HTERT RPE-1 (cell line): ENCODE data around the gene IDH3G.

Experiments
- in situ Hi-C: fragments of 300-500 bp; cut with MboI; formaldehyde crosslinking; loops from 4 replicates; pipeline ENCODE4 v1.14.3; 2020; ENCODE audit warnings: low sequenced_read_pairs

The IDH3G gene

GRCh38 chrX:153791104-153791852, 2.9 kb downstream of the IDH3G start:
- in situ Hi-C loops = no loop called here

GRCh38 chrX:153789654-153790053, 4.5 kb downstream of the IDH3G start:
- in situ Hi-C loops = no loop called here

GRCh38 chrX:153786669-153787068, 7.5 kb downstream of the IDH3G start:
- in situ Hi-C loops = no loop called here

- in situ Hi-C loops = no loop called here
Measured at GRCh38 chrX:153784325-153784967, 9.7 kb downstream of the IDH3G start.

GRCh38 chrX:153783378-153784013, 10.7 kb downstream of the IDH3G start:
- in situ Hi-C loops = no loop called here

GRCh38 chrX:153782871-153783270, 11.3 kb downstream of the IDH3G start:
- in situ Hi-C loops = no loop called here

- in situ Hi-C loops = no loop called here
Measured at GRCh38 chrX:153782313-153782712, 11.9 kb downstream of the IDH3G start.

- in situ Hi-C loops = no loop called here
Measured at GRCh38 chrX:153781428-153782047, 12.6 kb downstream of the IDH3G start.

- in situ Hi-C loops = no loop called here
Measured at GRCh38 chrX:153780678-153781427, 13.3 kb downstream of the IDH3G start, which contains the start of gene SRPK3. TSS of gene SRPK3 (plus strand) at chrX:153781041. CDS start at chrX:153781087, 46 bp downstream.

GRCh38 chrX:153779891-153780677, 14.1 kb downstream of the IDH3G start:
- in situ Hi-C loops = no loop called here

GRCh38 chrX:153778684-153779101, 15.5 kb downstream of the IDH3G start:
- in situ Hi-C loops = no loop called here

- in situ Hi-C loops = no loop called here
Measured at GRCh38 chrX:153778181-153778580, 16.0 kb downstream of the IDH3G start.

- in situ Hi-C loops = no loop called here
Measured at GRCh38 chrX:153777261-153778090, 16.7 kb downstream of the IDH3G start.

- in situ Hi-C loops = no loop called here
Measured at GRCh38 chrX:153776611-153777045, 17.5 kb downstream of the IDH3G start.

GRCh38 chrX:153776120-153776599, 18.0 kb downstream of the IDH3G start:
- in situ Hi-C loops = no loop called here

- in situ Hi-C loops = no loop called here
Measured at GRCh38 chrX:153775293-153776119, 18.7 kb downstream of the IDH3G start.

GRCh38 chrX:153774576-153775292, 19.4 kb downstream of the IDH3G start:
- in situ Hi-C loops = no loop called here
